ENCODE data around the gene TH.
A peak's percentile ranks its signal among the peaks of the same experiment; 100 is the strongest.

Gene TH

DNA sequence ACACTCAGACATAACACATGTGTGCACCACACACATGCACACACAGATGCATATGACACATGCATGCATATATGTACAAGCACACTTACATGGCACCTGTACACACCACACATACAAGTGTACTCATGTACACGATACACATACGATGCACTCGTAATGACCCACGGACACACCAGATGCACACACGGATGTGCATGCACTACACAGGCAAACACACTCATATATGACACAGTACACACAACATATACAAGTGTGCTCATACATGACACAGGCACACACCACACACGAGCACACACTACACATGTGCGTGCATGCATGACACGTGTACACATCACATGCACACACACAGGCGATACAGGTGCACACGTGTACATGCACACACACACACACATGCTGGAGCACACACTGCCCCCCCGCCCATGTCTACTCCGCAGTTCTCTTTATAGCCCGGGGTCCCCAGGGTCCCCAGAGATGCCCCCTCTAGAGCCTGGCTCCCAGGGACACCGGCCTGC is 4.8 kb upstream of the TH start:
- no peak for DNase-seq

- peak; percentile 60 for DNase-seq
Measured at GRCh38 chr11:2175659-2176058, 4.0 kb upstream of the TH start.

- DNase-seq: no peak
Measured at GRCh38 chr11:2174361-2174760, 2.7 kb upstream of the TH start.

DNA sequence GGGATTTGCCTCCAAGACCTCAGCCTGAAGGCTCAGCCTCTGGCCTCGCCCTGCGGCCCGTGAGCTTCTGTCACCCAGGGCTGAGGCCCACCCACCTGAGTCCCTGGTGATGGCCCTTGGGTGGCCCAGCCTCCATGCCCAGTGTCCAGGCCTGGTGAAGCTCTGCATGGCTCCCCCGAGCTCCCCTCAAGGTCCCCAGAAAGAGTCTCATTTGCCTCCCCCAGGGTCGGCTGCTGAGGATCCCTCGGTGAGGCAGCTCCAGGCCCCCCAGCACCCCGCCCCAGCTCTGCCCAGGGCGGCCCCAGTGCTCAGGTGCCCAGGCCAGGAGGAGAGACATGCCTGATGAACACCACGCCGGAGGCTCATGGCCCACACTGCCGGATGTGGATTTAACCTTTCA is 2.1 kb upstream of the TH start:
- no peak for DNase-seq

DNA sequence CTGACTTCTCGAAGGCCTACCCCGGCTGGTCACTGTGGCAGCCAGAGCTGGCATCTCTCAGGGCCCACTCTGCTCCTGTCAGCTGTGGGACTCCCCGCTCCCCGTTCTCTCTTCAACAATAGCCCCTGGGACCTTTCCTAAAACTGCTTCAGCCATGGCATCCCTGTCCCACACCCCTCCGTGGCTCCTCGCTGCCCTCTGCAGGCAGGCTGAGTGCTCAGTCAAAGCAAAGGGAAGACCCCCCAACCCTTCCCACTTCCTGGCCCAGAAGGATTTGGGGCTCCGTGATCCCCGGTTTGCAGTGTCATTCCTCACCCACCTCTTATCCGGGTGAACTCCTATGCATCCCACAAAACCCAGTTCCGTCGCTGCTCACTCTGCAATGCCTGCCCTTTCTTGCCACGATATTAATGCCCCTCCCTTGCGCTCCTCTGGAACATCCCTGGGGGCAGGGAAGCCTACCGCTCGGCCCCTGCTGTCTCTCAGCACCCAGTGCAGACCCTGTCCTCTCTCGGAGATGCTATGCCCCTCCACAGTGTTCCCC is 1.6 kb upstream of the TH start:
- DNase-seq: no peak

GRCh38 chr11:2172676-2173075 is 1.1 kb upstream of the TH start:
- DNase-seq: no peak

- no peak for DNase-seq
Measured at GRCh38 chr11:2169626-2170570, 1.7 kb downstream of the TH start.

- no peak for DNase-seq
Measured at GRCh38 chr11:2169005-2169378, 2.6 kb downstream of the TH start.

DNA sequence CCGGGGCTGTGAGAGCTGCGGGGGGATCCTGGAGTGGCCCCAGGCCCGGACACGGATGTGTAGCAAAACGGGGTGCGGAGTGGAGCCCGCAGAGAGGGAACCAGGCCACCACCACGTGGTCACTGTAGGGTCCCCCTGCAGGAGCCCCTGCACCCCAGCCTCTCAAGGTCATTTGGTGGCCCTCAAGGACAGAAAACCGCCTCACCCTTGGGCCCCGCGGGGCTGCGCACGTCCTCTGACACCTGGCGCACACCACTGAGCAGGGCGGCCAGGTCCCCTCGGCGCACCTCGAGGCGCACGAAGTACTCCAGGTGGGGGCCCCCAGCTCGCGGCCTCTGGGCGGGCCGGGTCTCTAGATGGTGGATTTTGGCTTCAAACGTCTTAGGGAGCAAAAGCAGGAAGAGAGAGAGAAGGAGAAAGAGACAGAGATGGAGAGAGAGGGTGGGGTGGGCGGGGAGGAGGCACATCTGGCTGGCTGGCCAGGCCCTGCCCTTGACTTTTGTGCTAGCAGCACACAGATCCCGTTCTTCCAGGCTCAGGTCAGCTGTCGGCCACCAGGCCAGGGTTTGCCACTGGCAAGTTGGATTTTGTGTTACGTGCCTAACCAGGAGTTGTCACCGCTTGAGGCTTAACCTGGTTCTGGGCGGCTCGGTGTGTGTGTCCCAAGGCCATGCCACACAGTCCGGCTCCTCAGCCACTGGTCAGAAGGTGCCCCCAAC is 3.2 kb downstream of the TH start:
- DNase-seq: no peak

- DNase-seq: no peak
Measured at GRCh38 chr11:2167141-2168045, 4.2 kb downstream of the TH start.

GRCh38 chr11:2166091-2166851 is 5.3 kb downstream of the TH start:
- DNase-seq: no peak

DNA sequence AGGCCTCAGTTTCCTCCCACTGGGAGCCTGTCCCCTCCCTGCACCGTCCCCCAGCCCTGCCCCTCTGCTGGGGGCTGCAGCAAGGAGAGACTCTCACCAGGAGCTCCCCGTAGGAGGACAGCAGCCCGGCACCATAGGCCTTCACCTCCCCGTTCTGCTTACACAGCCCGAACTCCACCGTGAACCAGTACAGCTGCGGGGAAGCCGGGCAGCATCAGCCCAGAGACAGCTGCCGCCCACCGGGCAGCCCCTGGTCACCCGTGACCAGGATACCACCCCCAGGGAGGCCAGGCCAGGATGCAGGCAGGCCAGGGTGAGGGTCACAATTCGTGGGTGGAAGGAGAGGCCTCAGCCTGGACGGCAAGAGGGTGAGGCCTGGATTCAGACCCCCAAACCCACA is 6.0 kb downstream of the TH start:
- no peak for DNase-seq

DNA sequence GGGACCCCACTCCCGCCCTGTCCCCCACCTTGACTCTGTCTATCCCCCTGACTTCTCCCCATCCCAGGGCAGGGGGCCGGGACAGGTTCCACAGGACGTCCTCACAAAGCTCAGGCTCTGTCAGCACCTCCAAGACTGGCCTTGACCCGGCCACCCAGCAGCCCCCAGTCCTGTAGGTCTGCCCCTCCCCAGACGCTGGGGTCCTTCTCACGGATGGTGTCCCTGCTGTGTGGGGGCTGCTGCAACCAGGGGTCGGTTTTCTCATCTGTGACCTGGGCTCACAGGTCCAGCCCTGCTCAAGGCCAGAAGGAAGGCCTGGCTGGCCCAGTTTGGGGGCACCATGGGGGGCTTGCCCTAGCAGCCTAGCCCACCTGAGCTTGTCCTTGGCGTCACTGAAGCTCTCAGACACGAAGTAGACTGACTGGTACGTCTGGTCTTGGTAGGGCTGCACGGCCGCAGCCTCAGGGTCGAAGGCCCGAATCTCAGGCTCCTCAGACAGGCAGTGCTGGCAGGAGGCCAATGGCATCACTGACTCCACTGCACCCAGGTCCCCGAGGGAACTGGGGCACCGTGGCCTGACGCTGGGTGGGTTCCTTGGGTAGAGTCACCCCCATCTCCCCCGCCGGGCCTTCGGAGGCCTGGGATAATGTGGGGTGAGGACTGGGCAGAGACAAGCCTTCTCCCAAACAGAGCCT is 6.6 kb downstream of the TH start:
- no peak for DNase-seq

GRCh38 chr11:2164081-2164480 is 7.5 kb downstream of the TH start:
- no peak for DNase-seq

- DNase-seq: no peak
Measured at GRCh38 chr11:2163428-2163978, 8.1 kb downstream of the TH start.

GRCh38 chr11:2160736-2161259 is 10.8 kb downstream of the TH start, which contains the start of gene INS:
Gene INS (minus strand): TSS chr11:2161209. CDS start chr11:2160971, 238 bp downstream.
- DNase-seq: no peak

- DNase-seq: no peak
Measured at GRCh38 chr11:2159536-2160413, 11.8 kb downstream of the TH start.

GRCh38 chr11:2158966-2159365 is 12.6 kb downstream of the TH start:
- DNase-seq: no peak

DNA sequence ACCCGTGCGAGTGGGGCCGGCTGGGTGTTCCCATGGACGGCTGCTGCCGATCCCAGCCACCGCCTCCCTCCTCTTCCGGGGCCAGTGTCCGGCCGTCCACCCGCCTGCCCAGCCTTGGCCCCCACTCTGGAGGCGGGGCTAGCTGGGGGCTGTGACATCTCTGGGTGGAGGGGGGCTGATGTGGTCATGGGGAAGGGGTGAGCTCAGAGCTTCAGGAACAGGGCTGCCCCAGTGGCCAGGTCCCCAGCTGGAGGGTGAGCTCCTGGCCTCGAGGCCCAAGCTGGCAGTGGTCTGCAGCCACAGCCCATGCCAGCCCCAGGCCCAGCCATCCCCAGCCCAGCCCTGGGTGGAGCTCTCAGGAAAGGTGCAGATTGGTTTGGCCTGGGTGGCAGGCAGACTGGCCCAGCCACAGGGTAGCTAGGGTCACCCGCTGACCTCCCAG is 13.3 kb downstream of the TH start:
- no peak for DNase-seq

All from NCI-H226 (cell line).